DND-41 (cell line): ENCODE results near the gene TYW5.

Source experiments
- ATAC-seq: fragments of 200-7000 bp; cut with Tn5 transposase; 3 replicates; pipeline ENCODE4 v1.9.1; 2021; ENCODE audit warnings: low read depth; ENCODE audit not compliant: insufficient read depth
- DNase-seq: peaks from one replicate; pipeline ENCODE4 v3.0.0-alpha.2; 2020
- H2AFZ ChIP-seq: 2 replicates; pipeline ENCODE4 v1.6.0; 2012; ENCODE audit warnings: low read depth, low read length
- H3K27ac ChIP-seq: 2 replicates; pipeline ENCODE4 v1.5.1; 2012; ENCODE audit warnings: low read length, inconsistent platforms
- H3K27me3 ChIP-seq: fragments of 200-600 bp; sonication (generic); 2 replicates; pipeline ENCODE4 v1.6.0; 2012; ENCODE audit warnings: low read length, mild to moderate bottlenecking, inconsistent platforms; ENCODE audit not compliant: insufficient read depth, poor library complexity
- H3K36me3 ChIP-seq: 2 replicates; pipeline ENCODE4 v1.5.1; 2012; ENCODE audit warnings: low read length, inconsistent platforms; ENCODE audit not compliant: insufficient read depth
- H3K4me1 ChIP-seq: 2 replicates; pipeline ENCODE4 v1.5.1; 2012; ENCODE audit warnings: mild to moderate bottlenecking, low read length; ENCODE audit not compliant: insufficient read depth
- H3K4me2 ChIP-seq: 2 replicates; pipeline ENCODE4 v1.6.0; 2012; ENCODE audit warnings: mild to moderate bottlenecking, moderate library complexity, low read length, inconsistent platforms; ENCODE audit not compliant: insufficient read depth
- H3K4me3 ChIP-seq, 2 experiments: fragments of 200-600 bp in 1 of 2; shearing (Covaris generic) in 1 of 2; 2 replicates each; pipeline ENCODE4 v1.5.1; 2012 to 2016; ENCODE audit warnings: inconsistent platforms in 2 of 2, low read length in 2 of 2, mild to moderate bottlenecking in 2 of 2, low read depth in 1 of 2, moderate library complexity in 1 of 2
- H3K79me2 ChIP-seq: 2 replicates; pipeline ENCODE4 v1.6.0; 2012; ENCODE audit warnings: low read length, inconsistent platforms; ENCODE audit not compliant: insufficient read depth
- H3K9ac ChIP-seq: 2 replicates; pipeline ENCODE4 v1.6.0; 2012; ENCODE audit warnings: low read depth, mild to moderate bottlenecking, inconsistent platforms, low read length, moderate library complexity
- H3K9me3 ChIP-seq: 2 replicates; pipeline ENCODE4 v1.5.1; 2012; ENCODE audit warnings: low read length, moderate library complexity, mild to moderate bottlenecking, inconsistent platforms; ENCODE audit not compliant: insufficient read depth, severe bottlenecking
- H4K20me1 ChIP-seq: 2 replicates; pipeline ENCODE4 v1.6.0; 2012; ENCODE audit warnings: low read length; ENCODE audit not compliant: insufficient read depth
- EZH2 ChIP-seq: IDR thresholded peaks from 3 replicates; pipeline ENCODE4 v1.6.1; 2012; ENCODE audit warnings: borderline replicate concordance, low read depth, mild to moderate bottlenecking, moderate library complexity, low read length, inconsistent platforms; ENCODE audit not compliant: severe bottlenecking
- TF ChIP-seq, protein P1 (sequence below): IDR thresholded peaks from 2 replicates; pipeline ENCODE4 v1.5.1; 2012; ENCODE audit warnings: borderline replicate concordance, low read length, moderate library complexity, mild to moderate bottlenecking; ENCODE audit not compliant: poor library complexity, severe bottlenecking; ENCODE audit errors: extremely low read depth

The TYW5 gene

DNA sequence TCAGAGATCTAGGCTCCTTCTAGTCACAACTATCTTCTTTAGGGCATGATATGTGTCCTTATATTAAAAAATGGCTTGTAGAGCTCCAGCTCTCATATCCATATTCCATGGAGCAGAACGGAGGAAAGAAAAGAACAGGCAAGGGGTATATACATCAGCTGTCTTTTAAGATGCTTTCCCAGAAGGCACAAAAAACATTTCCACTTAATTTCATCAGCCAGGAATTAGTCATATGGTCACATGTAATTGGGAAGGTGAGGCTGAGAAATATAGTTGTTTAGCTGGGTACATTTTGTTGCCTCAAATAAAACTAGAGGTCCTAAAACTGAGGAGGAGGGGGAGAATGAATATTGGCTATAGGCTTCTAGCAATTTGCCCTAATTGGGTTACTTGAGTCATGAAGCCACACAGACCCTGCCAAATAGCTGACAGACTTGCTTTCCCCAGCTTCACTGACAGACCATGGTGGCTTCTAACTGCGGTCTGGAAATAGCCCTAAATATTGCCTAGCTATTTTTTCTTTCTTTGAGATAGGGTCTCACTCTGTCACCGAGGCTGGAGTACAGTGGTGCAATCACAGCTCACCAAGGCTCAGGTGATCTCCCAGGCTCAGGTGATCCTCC, 20.1 kb upstream of the TYW5 start:
- no peak overlapping the region for H3K27ac ChIP-seq
- TF ChIP-seq EZH2 = no peak
- TF ChIP-seq, protein P1, sequence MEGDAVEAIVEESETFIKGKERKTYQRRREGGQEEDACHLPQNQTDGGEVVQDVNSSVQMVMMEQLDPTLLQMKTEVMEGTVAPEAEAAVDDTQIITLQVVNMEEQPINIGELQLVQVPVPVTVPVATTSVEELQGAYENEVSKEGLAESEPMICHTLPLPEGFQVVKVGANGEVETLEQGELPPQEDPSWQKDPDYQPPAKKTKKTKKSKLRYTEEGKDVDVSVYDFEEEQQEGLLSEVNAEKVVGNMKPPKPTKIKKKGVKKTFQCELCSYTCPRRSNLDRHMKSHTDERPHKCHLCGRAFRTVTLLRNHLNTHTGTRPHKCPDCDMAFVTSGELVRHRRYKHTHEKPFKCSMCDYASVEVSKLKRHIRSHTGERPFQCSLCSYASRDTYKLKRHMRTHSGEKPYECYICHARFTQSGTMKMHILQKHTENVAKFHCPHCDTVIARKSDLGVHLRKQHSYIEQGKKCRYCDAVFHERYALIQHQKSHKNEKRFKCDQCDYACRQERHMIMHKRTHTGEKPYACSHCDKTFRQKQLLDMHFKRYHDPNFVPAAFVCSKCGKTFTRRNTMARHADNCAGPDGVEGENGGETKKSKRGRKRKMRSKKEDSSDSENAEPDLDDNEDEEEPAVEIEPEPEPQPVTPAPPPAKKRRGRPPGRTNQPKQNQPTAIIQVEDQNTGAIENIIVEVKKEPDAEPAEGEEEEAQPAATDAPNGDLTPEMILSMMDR = no peak
- no peak overlapping the region for H3K4me2 ChIP-seq
- H3K9ac ChIP-seq = no peak overlapping the region
- H4K20me1 ChIP-seq = no peaks in the 10 kb centered on the region
- DNase-seq (no peak), ATAC-seq (no peak)
- H3K4me3 ChIP-seq = no peak overlapping the region
- H3K36me3 ChIP-seq = no peaks in the 10 kb centered on the region
- H3K79me2 ChIP-seq = no peaks in the 10 kb centered on the region
- no peaks in the 10 kb centered on the region for H3K27me3 ChIP-seq
- H2AFZ ChIP-seq = no peak overlapping the region
- no peaks in the 10 kb centered on the region for H3K9me3 ChIP-seq
- H3K4me1 ChIP-seq = no peaks in the 10 kb centered on the region

DNA sequence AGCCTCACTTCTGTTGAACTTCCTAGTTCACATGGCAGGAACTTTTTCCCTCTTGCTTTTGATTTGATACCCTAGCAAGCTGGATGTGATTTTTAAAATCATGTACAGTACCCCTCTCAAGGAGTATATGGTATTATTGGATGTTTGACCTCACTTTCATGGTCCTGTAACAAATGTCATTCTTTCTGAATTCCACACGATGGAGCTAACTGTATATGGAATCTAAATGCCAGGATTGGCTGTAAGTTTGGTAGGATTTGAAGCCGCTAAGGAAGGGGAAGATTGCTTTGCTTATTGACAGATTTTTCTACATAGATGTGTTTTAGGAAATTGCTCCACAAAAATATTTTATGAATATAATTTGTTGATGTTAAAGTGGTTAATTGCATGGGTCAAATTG, 18.4 kb upstream of the TYW5 start:
- no peaks in the 10 kb centered on the region for H3K4me1 ChIP-seq
- H3K9ac ChIP-seq = no peak overlapping the region
- ATAC-seq = peak; percentile 44; the same call in 1 of the 3 replicates
- TF ChIP-seq EZH2 = no peak
- TF ChIP-seq, protein P1 = peak; percentile 60
- no peaks in the 10 kb centered on the region for H3K79me2 ChIP-seq
- H3K36me3 ChIP-seq = no peaks in the 10 kb centered on the region
- H3K4me3 ChIP-seq = no peak overlapping the region
- DNase-seq = no peak
- H3K9me3 ChIP-seq = no peaks in the 10 kb centered on the region
- no peak overlapping the region for H3K27ac ChIP-seq
- H3K4me2 ChIP-seq = no peak overlapping the region
- H2AFZ ChIP-seq = no peak overlapping the region
- H4K20me1 ChIP-seq = no peaks in the 10 kb centered on the region
- H3K27me3 ChIP-seq = no peaks in the 10 kb centered on the region

GRCh38 chr2:199972088-199972626, 16.9 kb upstream of the TYW5 start:
- Histone ChIP-seq H2AFZ (no peak overlapping the region), H3K9ac (no peak overlapping the region), H3K27ac (no peak overlapping the region), H3K4me1 (no peaks in the 10 kb centered on the region), H4K20me1 (no peaks in the 10 kb centered on the region), H3K27me3 (no peaks in the 10 kb centered on the region), H3K9me3 (no peaks in the 10 kb centered on the region), H3K36me3 (no peaks in the 10 kb centered on the region; the same call in 1 of the 2 replicates), H3K4me3 (no peak overlapping the region), H3K4me2 (no peak overlapping the region), H3K79me2 (no peaks in the 10 kb centered on the region)
- DNase-seq = no peak
- ATAC-seq = no peak
- TF ChIP-seq EZH2 = no peak

GRCh38 chr2:199968126-199968525, 12.8 kb upstream of the TYW5 start:
- H3K9me3 ChIP-seq = no peaks in the 10 kb centered on the region
- no peak overlapping the region for H3K27ac ChIP-seq
- H3K27me3 ChIP-seq = no peaks in the 10 kb centered on the region
- ATAC-seq (no peak), DNase-seq (no peak)
- H3K9ac ChIP-seq = no peak overlapping the region
- H3K79me2 ChIP-seq = no peaks in the 10 kb centered on the region
- H3K4me2 ChIP-seq = no peak overlapping the region
- no peaks in the 10 kb centered on the region for H4K20me1 ChIP-seq
- peaks cover 32% of the 10 kb centered on the region; the same call in 1 of the 2 replicates for H3K36me3 ChIP-seq
- no peak overlapping the region for H2AFZ ChIP-seq
- H3K4me3 ChIP-seq = no peak overlapping the region
- no peaks in the 10 kb centered on the region for H3K4me1 ChIP-seq
- TF ChIP-seq, protein P1 = no peak
- no peak for TF ChIP-seq EZH2
